GM18868 (cell line): ENCODE results near the gene METAP1.
"Not testable (repeated sequence)": the region's sequence is repeated elsewhere in the genome, so short reads cannot be mapped to it uniquely, and the experiment has no call there.

ENCODE experiments used
- ATAC-seq: cut with Tn5 transposase; IDR thresholded peaks from one replicate; pipeline ENCODE4 v1.9.1; 2021; ENCODE audit warnings: mild to moderate bottlenecking, moderate library complexity; ENCODE audit not compliant: unreplicated experiment

METAP1 gene

DNA sequence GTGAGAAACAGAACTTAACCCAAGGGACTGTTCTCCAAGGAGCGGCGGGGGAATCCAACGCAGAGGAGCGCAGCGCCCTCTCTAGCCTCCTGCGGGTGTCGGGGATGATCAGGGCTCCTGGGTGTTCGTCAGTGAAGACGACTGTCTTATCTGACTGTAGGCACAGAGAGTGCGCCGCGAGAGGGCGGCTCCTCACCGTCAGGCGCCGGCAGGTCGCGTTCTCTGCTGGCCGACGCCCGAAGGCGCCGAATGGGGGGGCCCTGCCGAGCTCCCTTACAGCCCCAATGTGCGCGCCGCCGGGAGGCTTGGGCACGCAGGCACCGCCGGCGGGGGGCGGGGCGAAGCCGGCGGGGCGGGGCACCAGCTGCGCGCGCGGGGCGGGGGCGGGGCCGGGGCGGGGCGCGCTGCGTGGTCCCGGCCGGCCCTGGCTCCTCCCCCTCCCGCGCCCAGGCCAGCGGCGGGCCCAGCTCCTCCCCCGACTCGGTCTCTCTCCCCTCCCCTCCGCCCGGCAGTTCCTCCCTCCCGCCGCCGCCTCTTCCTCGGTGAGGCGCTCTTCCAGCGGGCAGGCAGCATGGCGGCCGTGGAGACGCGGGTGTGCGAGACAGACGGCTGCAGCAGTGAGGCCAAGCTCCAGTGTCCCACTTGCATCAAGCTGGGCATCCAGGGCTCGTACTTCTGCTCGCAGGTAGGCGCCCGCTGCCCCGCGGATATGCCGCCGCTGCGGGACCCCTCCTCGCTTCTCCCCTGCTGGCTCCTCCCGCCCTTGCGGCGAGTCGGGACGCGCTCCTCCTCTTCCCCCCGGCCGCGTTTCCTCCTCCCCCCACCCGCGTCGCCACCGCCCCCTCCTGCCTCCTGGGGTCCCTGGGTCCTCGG, at the start of gene METAP1:
Gene METAP1, plus strand, starts transcription at position 539 of the 873 bp plus-strand sequence. Its CDS starts 33 bp downstream, at position 572.
- ATAC-seq, result peak; percentile 91

DNA sequence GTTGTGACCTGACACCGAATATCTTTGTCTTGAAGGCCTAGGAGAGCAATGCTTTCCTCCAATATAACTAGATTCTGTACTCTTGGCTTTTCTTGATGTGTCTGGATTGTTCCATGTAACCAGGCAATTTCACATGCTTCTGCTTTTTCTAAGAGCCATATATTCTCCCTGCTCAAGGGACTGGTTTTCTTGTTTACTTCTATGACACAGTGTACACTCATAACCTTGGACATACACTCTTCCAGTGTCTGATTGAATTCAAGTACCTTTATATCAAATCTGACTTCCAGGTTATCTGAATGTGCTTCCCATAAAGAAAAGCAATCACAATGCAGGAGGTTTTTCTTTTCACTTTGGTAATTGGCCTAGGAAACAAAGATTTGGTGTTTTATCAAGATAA, 49.2 kb upstream of the METAP1 start:
- no peak for ATAC-seq

DNA sequence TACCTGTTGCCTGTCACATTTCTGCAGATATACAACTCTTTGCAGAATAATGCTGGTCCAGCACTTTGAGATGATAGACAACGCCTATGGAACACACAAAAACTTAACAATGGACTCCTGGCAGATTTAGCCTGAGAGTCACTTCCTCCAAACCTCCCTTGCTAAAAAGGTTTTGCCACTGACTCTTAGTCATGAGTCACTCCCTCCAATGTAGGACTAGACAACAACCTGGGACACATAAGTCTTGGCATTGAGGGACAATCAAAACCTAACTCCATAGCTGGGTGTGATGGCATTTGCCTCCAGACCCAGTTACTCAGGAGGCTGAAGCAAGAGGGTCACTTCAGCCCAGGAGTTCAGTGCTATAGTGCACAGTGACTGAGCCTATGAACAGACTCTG, 44.6 kb upstream of the METAP1 start:
- no peak for ATAC-seq

DNA sequence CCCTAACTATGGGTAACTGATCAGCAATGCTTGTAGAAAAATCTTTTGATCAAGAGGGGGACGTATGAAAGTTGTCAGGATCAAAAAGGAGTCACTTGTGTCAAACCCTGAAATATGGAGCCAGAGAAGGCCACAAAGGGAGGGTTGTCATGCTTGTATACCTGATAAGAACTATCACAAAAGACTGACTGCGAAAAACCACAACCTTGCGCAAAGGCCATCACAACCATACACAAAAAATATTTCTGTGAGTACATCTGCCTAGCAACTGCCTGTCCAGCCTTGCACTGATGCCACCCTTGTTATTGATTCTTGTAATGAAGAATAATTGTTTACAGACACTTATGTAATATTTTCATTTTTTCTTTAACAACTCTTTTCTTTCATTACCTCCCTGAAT, 43.8 kb upstream of the METAP1 start:
- no peak for ATAC-seq

DNA sequence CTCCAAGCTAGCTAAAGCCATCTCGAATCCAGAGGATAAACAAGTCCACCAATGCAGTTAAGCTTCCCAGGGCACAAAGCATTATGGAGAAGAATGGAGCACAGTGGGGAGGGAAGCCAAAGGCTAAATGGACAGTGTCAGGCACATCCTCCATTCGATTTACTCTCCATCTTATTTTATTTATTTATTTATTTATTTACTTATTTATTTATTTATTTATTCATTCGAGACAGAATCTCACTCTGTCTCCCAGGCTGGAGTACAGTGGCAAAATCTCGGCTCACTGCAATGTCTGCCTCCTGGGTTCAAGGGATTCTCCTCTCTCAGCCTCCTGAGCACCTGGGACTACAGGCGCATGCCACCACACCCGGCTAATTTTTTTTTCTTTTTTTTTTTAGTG, 40.3 kb upstream of the METAP1 start:
- ATAC-seq, result no peak

DNA sequence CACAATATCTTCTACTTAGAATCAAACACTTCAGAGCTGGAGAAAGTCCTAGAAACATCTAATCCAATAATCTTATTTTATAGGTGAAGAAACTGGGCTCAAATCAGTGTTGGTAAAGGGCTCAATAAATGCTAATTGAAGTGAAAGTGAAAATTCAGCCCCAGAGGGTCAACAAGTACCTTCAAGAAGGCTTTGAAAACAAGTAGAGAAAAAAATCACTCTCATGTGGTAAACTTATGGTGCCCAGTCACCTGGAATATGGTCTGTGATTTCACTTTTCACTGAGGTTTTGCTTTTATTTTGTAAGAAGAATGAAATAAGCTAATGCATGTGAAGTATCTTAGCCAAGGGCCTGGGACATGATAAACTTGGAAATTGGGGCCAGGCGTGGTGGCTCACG, 37.5 kb upstream of the METAP1 start:
- ATAC-seq, result peak; percentile 74

DNA sequence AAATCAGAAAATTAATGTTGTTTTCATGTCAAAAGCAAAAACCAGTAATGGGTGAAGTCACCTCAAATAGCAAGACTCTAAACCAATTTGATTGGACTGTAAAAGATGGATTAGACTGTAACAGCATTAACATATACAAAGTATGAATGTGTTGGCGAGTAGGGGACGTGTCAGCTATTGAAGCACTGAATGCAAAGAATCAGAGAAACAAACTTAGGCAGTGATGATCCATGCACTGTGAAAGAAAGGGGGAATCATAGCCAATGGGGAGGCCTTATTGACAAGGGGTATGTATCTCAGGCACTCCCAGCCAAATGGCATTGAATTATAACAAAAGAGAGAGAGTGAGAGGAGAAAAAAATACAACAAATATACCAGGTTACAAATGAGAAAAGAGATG, 36.1 kb upstream of the METAP1 start:
- no peak for ATAC-seq

DNA sequence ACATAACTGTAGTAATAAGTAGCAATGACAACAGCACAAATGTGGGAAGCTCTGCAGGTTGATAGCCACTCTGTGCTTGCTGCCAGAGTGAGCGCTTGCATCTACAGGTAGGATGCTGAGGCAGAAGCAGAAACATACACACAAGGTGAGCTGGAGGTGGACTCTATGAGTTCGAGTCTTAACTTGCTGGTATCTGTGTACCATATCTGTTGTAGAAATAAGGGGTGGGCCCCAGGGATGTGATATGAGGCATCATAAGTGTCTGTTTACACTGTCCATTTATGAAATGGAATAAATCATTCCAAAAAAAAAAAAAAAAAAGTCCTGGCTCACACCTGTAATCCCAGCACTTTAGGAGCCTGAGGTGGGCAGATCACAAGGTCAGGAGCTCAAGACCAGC, 33.8 kb upstream of the METAP1 start:
- no peak for ATAC-seq

DNA sequence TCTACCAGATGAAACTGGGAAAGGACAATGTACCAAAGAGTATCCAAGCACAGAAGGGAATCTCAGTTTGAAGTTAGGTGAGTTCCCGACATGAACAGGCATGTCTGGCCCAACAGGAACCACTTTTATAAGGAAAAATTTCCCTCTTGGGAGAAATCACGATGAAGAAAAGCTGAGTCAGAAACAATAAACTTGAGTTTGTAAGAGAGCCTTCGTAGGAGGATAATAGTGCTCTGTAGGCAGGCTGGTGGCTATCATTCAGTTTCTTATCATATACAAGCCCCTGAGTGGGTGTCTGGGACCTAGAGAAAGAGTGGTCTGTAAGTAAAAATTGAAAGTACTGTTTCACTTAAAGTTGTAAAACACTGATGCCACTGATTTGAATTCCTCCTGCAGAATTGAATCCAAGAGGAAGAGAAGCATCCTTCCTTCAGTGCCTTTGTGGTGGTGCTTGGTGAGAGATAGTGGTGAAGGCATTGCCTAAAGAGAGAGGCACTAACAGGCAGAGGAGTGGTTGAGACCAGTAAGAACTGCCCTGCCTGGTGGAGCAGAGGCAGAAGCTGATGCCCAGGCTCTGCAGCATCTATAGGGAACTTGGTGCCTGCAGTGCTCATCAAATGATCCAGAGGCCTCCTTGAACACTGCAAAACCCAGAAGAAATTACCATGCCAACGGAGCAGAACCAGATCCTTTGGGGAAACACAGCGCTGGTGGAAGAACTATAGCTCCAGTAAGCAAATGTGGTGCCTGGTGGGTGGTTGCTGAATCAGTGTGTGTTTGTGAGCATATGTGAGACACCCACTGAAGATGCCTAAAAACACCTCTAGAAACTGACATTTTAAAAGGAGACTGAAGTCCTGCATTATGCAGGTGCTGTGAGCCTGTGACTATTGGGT, 31.7 kb upstream of the METAP1 start:
- ATAC-seq, result no peak

DNA sequence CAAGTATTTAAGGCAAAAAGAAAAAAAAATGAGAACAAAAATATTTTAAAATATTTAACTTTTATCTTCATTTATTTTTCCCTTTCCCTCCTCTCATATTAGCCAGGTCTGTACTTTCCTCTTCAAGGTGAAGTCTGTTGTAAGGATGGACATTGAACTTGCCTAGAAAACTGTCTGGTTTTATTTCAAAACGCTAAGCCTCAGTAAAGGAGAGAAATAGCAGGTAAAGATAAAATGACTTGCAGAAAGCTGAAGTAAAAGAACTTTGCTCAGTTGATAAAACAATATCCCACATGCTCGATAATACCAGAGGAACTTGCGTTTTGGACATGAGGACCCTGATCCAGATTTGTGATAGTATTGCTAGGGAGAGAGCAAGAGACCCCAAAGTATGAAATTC, 28.6 kb upstream of the METAP1 start:
- ATAC-seq, result no peak

DNA sequence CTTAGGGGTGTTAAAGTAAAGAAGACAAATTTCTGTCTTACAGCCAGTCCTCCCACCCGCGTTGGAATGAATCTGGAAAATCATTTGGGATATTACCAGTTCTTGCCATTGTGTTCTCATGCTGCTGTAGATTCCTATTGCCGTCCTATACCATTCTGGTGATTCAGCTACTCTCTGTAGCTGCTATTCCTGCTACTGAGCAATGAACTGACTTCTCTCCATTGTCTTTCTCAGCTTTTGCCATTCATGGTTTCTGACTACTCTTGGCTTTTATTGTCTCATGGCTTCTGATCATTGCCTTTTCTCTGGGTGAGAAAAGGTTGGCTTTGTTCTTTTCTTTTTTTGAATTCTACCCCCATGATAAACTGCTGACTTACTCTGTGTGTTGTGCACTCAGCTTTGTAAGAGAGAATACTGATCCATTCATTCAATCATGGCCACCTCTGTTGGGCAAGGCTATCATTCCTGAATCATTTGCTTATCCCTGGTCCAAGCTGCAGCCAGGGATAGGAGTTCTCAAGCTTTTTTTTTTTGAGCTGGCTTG, 27.7 kb upstream of the METAP1 start:
- no peak for ATAC-seq

DNA sequence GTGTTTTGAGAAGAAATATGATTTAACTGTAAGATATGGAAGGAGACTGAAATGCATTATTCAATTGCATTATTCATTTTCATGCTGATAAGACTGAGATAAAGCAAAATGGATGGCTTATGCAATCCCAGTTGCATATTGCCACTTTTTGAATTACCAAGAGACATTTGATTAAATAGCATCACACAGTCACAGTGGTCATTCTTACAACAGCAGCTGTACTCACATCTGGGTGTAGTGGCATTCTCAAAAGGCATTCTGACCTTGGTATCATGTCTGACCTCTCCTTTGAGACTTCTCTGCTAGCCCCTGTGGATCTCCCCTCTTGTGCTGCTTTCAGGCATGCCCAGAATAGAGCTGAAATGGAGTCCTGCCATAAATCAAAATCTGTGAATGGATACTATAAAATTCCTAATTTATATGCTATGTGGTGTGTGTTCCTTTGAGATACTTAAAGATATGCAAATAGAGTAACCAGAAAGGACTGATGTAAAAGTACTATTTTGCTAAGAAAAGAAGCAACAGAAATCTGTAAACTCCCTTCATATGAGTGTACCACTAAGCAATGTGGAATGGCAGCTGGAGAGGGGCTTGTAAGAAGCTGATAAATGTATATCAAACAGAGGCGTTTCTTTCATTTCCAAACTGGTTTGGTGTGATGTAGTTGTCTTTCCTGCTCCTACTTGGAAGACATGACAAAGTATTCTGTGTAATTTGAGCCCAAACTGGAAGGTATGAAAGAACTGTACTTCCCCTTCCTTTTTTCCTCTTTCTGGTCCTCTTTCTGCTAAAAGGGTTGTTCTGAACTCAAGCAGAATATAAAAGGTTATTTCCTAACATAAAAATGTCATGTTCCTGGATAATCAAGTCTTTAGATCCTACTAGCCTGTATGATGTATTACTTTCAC, 25.4 kb upstream of the METAP1 start:
- ATAC-seq, result no peak

DNA sequence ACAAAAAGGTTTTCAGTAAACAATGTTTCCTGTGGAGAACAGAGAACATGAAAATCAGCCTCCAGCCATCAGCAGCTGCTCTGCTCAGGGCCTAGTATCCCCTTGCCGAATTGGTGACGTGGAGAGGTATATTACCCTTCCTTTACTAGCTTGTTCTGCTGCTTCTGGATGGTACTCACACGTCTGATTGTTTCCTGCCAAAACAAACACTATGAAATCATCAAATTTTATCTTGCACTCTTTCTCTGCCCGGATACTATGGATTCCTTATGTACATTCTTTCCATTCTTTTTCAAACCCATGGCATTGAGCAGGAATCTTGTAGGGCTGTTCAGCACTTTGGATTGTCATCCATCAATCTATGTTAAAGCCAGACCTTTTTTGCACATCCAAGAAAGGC, 18.8 kb upstream of the METAP1 start:
- ATAC-seq, result no peak

DNA sequence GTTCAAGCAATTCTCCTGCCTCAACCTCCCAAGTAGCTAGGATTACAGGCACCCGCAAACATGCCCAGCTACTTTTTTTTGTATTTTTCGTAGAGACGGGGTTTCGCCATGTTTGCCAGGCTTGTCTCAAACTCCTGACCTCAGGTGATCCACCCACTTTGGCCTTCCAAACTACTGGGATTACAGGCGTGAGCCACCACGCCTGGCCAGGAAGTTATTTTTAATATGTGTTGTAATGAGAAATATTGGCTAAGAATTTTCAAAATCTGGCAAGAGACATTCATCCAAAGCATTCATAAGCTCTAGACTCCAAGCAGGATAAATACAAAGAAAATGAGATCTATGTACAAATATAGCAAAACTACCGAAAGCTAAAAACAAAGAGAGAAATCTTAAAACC, 18.0 kb upstream of the METAP1 start:
- no peak for ATAC-seq

DNA sequence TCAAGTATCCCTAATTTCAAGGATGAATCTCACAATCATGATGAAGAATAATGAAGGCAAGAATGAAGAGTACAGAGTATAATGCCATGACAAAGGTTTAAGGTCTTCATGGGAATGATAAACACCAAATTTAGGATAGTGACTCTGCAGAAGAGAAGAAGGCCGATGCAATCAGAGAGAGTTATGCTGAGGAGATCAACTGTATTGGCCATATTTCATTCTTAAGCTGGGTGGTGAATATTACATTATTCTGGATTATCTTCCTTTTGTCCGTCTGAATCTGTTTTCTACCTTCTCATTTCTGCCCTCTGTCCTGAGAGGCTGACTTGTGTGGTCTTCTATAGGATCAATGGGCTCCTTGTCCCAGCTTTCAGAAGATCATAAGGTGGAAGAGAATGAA, 7.8 kb upstream of the METAP1 start:
- ATAC-seq, result no peak

DNA sequence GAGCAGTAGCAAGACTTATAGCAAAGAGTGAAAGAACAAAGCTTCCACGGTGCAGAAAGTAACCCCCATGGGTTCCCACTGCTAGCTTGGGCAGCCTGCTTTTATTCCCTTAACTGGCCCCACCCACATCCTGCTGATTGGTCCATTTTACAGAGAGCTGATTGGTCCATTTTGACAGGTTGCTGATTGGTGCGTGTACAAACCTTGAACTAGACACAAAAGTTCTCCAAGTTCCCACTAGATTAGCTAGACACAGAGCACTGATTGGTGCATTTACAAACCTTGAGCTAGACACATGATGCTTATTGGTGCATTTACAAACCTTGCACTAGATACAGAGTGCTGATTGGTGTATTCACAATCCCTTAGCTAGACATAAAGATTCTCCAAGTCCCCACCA, 2.7 kb upstream of the METAP1 start:
- not testable (repeated sequence) for ATAC-seq

DNA sequence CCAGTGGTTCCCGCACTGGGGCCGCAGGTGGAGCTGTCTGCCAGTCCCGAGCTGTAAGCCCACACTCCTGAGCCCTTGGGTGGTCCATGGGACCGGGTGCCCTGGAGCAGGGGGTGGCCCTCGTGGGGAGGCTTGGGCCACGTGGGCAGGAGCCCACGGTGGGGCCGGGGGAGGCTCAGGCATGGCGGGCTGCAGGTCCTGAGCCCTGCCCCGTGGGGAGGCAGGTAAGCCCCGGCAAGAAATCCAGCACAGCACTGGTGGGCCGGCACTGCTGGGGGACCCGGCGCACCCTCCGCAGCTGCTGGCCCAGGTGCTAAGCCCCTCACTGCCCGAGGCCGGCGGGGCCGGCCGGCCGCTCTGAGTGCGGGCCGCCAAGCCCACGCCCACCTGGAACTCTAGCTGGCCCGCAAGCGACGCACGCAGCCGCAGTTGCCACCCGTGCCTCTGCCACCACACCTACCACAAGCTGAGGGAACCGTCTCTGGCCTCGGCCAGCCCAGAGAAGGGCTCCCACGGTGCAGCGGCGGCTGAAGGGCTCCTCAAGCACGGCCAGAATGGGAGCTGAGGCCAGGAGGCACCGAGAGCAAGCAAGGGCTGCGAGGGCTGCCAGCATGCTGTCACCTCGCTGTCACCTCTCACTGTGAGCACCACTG, 2.0 kb upstream of the METAP1 start:
- no peak for ATAC-seq

DNA sequence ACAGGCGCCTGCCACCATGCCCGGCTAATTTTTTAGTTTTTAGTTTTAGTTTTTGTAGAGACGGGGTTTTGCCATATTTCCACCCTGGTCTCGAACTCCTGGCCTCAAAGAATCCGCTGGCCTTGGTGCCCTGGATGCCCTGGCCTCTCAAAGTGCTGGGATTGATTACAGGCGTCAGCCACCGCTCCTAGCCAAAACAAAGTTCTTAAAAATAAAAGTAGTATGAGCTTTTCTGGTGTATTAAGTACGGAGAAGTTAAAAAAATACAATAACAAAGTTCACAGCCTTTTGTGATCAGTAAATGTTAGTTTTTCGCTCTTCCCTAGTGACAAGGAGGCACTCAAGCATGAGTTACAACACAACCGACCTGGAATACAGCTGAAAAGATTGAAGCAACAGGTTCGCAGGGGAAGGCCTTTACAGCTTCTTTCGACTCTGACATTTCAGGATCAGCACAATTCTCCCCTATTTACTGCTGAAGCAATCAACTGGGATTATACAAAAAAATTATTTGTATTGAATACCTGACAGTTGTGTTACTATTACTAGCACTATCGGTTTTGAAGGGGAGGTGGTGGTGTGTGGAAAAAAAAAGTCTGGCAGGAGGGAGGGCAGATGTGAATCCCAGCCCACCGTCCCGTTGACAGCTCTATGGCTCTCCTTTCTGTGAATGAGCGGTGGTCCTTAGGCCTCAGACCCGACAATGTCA, 893 bp upstream of the METAP1 start:
- no peak for ATAC-seq

DNA sequence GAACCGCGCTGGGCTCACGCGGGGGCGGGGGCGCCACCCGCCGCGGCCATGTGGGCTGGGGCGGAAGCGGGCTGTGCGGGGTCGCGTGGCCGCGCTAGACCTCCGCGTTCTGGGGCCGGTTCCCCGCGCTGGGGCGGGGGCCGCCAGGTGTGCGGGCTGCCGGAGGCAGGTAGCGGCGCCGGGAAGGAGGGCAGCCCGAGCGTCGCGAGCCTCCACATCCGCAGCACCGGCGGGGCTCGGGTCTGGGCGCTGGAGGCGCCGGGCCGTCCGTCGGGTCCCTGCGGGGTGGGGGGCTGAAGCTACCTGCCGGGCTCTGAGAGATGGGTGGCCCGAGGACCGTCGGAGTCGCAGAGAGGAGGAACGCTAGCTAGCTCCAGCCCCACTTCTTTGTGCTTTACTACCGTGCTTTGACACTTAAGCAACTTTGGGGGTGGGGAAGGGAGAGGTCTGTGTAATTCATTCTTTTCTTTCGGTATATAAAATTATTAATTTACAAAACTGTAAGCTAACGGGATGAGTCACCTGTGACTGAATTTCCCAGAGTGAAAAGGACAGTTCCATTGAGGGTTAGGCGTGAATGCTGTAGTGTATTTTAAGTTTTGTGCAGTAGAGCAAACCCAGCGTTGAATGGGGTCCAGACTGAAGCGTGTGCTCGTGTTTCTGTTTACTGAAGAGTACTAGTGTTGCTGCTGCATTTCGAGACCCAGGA, 689 bp downstream of the METAP1 start:
- ATAC-seq, result no peak
